SK-N-SH (cell line): Measurements from ENCODE around the gene BRD2.
A peak's percentile ranks its signal among the peaks of the same experiment; 100 is the strongest.

Experiments
- EZH2phosphoT487 ChIP-seq: fragments of 200-600 bp; sonication (generic); IDR thresholded peaks from 2 replicates; pipeline ENCODE4 v1.6.1; 2017; ENCODE audit warnings: low read depth, mixed run types, mild to moderate bottlenecking, antibody characterized with exemption, moderate library complexity, borderline replicate concordance
- FOXM1 ChIP-seq: IDR thresholded peaks from 2 replicates; pipeline ENCODE4 v1.4.0; 2012; ENCODE audit warnings: low read depth, mild to moderate bottlenecking
- POLR2AphosphoS5 ChIP-seq: IDR thresholded peaks from 2 replicates; pipeline ENCODE4 v1.6.1; 2012; ENCODE audit warnings: low read depth, low read length
- RAD21 ChIP-seq: IDR thresholded peaks from 2 replicates; pipeline ENCODE4 v1.6.1; 2012; ENCODE audit warnings: mild to moderate bottlenecking, low read length
- TAF1 ChIP-seq: IDR thresholded peaks from 2 replicates; pipeline ENCODE4 v1.6.1; 2012; ENCODE audit warnings: low read depth, mild to moderate bottlenecking, low read length, moderate library complexity, borderline replicate concordance
- TF ChIP-seq, protein P1 (sequence below): fragments of 200-600 bp; sonication (generic); IDR thresholded peaks from 2 replicates; pipeline ENCODE4 v1.6.1; 2017; ENCODE audit warnings: antibody characterized with exemption, mild to moderate bottlenecking, moderate library complexity

DNA sequence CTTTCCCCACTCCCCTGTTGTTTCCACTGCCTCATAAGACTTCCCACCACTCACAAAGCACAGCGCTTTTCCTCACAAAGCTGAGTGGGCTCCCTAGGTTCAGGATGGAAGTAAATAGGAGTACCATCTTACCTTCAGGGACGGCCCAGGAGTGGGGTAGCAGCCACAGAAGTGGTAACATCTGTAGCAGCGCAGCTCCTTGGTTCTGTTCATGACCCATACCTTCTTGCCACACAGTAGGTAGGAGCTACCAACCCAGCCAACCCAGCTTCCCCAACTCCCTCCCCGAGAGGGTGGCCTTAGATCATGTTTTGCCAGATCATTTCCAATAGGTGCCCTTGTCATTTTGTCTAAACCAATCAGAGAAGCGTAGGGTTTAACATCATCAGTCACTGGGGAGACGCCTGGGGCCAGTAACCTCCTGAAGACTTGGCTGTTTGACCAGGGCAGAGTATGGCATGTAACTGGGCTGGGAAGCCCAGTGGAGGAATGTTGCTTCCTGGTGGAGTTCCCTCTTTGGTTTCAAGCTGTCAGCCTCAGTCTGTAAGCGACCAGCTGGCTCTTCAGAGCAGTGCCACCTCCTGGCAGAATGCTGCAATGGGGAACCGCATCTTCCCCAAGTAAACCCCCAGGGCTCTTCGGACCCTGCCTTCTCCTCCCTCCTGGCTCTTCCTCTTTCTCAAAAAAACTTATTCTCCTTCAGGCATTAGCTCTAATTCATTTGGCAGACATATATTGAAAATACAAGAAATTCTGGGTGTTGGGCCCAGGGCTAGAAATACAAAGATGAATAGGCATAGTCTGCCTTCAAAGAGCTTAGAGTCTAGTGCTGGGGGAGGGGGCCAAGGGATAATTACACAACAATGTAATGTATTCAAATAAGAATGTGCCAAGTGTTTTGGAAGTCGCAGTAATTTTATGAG is 15.3 kb upstream of the BRD2 start, which contains the start of gene HLA-DMA:
- TF ChIP-seq EZH2phosphoT487 = no peak
- TF ChIP-seq RAD21 = peak; percentile 47
- no peak for TF ChIP-seq POLR2AphosphoS5
- TF ChIP-seq, protein P1, sequence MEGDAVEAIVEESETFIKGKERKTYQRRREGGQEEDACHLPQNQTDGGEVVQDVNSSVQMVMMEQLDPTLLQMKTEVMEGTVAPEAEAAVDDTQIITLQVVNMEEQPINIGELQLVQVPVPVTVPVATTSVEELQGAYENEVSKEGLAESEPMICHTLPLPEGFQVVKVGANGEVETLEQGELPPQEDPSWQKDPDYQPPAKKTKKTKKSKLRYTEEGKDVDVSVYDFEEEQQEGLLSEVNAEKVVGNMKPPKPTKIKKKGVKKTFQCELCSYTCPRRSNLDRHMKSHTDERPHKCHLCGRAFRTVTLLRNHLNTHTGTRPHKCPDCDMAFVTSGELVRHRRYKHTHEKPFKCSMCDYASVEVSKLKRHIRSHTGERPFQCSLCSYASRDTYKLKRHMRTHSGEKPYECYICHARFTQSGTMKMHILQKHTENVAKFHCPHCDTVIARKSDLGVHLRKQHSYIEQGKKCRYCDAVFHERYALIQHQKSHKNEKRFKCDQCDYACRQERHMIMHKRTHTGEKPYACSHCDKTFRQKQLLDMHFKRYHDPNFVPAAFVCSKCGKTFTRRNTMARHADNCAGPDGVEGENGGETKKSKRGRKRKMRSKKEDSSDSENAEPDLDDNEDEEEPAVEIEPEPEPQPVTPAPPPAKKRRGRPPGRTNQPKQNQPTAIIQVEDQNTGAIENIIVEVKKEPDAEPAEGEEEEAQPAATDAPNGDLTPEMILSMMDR = peak; percentile 77
- TF ChIP-seq FOXM1 = no peak
- TF ChIP-seq TAF1 = no peak
